Measurements from ENCODE around the gene CLASRP.

CLASRP gene

GRCh38 chr19:45061965-45062364 is 23.1 kb downstream of the CLASRP start:
- H3K79me2 ChIP-seq (ENCODE audit: control insufficient read depth, insufficient read depth, low read length, unreplicated experiment) = no peaks in the 10 kb centered on the region
- peaks cover 6% of the 10 kb centered on the region for H3K4me1 ChIP-seq (ENCODE audit: control insufficient read depth, insufficient read depth, low read length, unreplicated experiment)
- no peaks in the 10 kb centered on the region; the same call in 1 of the 2 replicates for H3K36me3 ChIP-seq (ENCODE audit: insufficient read depth, low read length)
- no peak overlapping the region for H2AFZ ChIP-seq (ENCODE audit: low read length, unreplicated experiment)
- no peak overlapping the region for H3K4me3 ChIP-seq (ENCODE audit: low read depth, low read length)
- no peaks in the 10 kb centered on the region for H3K27me3 ChIP-seq (ENCODE audit: insufficient read depth, low read length)
- no peak overlapping the region for H3K27ac ChIP-seq (ENCODE audit: low read depth, low read length)

- H3K27me3 ChIP-seq (ENCODE audit: insufficient read depth, low read length) = no peaks in the 10 kb centered on the region
- no peaks in the 10 kb centered on the region; the same call in 1 of the 2 replicates for H3K36me3 ChIP-seq (ENCODE audit: insufficient read depth, low read length)
- no peak overlapping the region for H2AFZ ChIP-seq (ENCODE audit: low read length, unreplicated experiment)
- no peak overlapping the region for H3K27ac ChIP-seq (ENCODE audit: low read depth, low read length)
- peaks cover 6% of the 10 kb centered on the region for H3K4me1 ChIP-seq (ENCODE audit: control insufficient read depth, insufficient read depth, low read length, unreplicated experiment)
- H3K79me2 ChIP-seq (ENCODE audit: control insufficient read depth, insufficient read depth, low read length, unreplicated experiment) = no peaks in the 10 kb centered on the region
- no peak overlapping the region for H3K4me3 ChIP-seq (ENCODE audit: low read depth, low read length)
Measured at GRCh38 chr19:45063851-45064801, 25.3 kb downstream of the CLASRP start.

GRCh38 chr19:45066921-45067661 is 28.2 kb downstream of the CLASRP start:
- Histone ChIP-seq H3K27me3 (ENCODE audit: insufficient read depth, low read length) (no peaks in the 10 kb centered on the region), H2AFZ (ENCODE audit: low read length, unreplicated experiment) (no peak overlapping the region), H3K4me3 (ENCODE audit: low read depth, low read length) (no peak overlapping the region), H3K36me3 (ENCODE audit: insufficient read depth, low read length) (no peaks in the 10 kb centered on the region), H3K79me2 (ENCODE audit: control insufficient read depth, insufficient read depth, low read length, unreplicated experiment) (no peaks in the 10 kb centered on the region), H3K27ac (ENCODE audit: low read depth, low read length) (no peak overlapping the region), H3K4me1 (ENCODE audit: control insufficient read depth, insufficient read depth, low read length, unreplicated experiment) (no peaks in the 10 kb centered on the region)

GRCh38 chr19:45068041-45068440 is 29.2 kb downstream of the CLASRP start:
- H3K27ac ChIP-seq (ENCODE audit: low read depth, low read length) = no peak overlapping the region
- H3K4me1 ChIP-seq (ENCODE audit: control insufficient read depth, insufficient read depth, low read length, unreplicated experiment) = no peaks in the 10 kb centered on the region
- H3K36me3 ChIP-seq (ENCODE audit: insufficient read depth, low read length) = no peaks in the 10 kb centered on the region
- H3K4me3 ChIP-seq (ENCODE audit: low read depth, low read length) = no peak overlapping the region
- H3K27me3 ChIP-seq (ENCODE audit: insufficient read depth, low read length) = no peaks in the 10 kb centered on the region
- no peaks in the 10 kb centered on the region for H3K79me2 ChIP-seq (ENCODE audit: control insufficient read depth, insufficient read depth, low read length, unreplicated experiment)
- no peak overlapping the region for H2AFZ ChIP-seq (ENCODE audit: low read length, unreplicated experiment)

- H3K4me3 ChIP-seq (ENCODE audit: low read depth, low read length) = no peak overlapping the region
- no peaks in the 10 kb centered on the region for H3K36me3 ChIP-seq (ENCODE audit: insufficient read depth, low read length)
- H3K27ac ChIP-seq (ENCODE audit: low read depth, low read length) = no peak overlapping the region
- H3K79me2 ChIP-seq (ENCODE audit: control insufficient read depth, insufficient read depth, low read length, unreplicated experiment) = no peaks in the 10 kb centered on the region
- H3K4me1 ChIP-seq (ENCODE audit: control insufficient read depth, insufficient read depth, low read length, unreplicated experiment) = no peaks in the 10 kb centered on the region
- H3K27me3 ChIP-seq (ENCODE audit: insufficient read depth, low read length) = no peaks in the 10 kb centered on the region
- no peak overlapping the region for H2AFZ ChIP-seq (ENCODE audit: low read length, unreplicated experiment)
Measured at GRCh38 chr19:45069056-45069455, 30.2 kb downstream of the CLASRP start.

GRCh38 chr19:45070214-45070613 is 31.4 kb downstream of the CLASRP start:
- no peaks in the 10 kb centered on the region for H3K27me3 ChIP-seq (ENCODE audit: insufficient read depth, low read length)
- no peaks in the 10 kb centered on the region for H3K36me3 ChIP-seq (ENCODE audit: insufficient read depth, low read length)
- no peak overlapping the region for H3K27ac ChIP-seq (ENCODE audit: low read depth, low read length)
- H3K4me1 ChIP-seq (ENCODE audit: control insufficient read depth, insufficient read depth, low read length, unreplicated experiment) = no peaks in the 10 kb centered on the region
- no peak overlapping the region for H3K4me3 ChIP-seq (ENCODE audit: low read depth, low read length)
- no peaks in the 10 kb centered on the region for H3K79me2 ChIP-seq (ENCODE audit: control insufficient read depth, insufficient read depth, low read length, unreplicated experiment)
- no peak overlapping the region for H2AFZ ChIP-seq (ENCODE audit: low read length, unreplicated experiment)

GRCh38 chr19:45070861-45071544 is 32.2 kb downstream of the CLASRP start:
- H3K79me2 ChIP-seq (ENCODE audit: control insufficient read depth, insufficient read depth, low read length, unreplicated experiment) = no peaks in the 10 kb centered on the region
- H3K27ac ChIP-seq (ENCODE audit: low read depth, low read length) = no peak overlapping the region
- no peak overlapping the region for H3K4me3 ChIP-seq (ENCODE audit: low read depth, low read length)
- no peaks in the 10 kb centered on the region for H3K36me3 ChIP-seq (ENCODE audit: insufficient read depth, low read length)
- no peaks in the 10 kb centered on the region for H3K4me1 ChIP-seq (ENCODE audit: control insufficient read depth, insufficient read depth, low read length, unreplicated experiment)
- H2AFZ ChIP-seq (ENCODE audit: low read length, unreplicated experiment) = no peak overlapping the region
- H3K27me3 ChIP-seq (ENCODE audit: insufficient read depth, low read length) = no peaks in the 10 kb centered on the region

- H3K36me3 ChIP-seq (ENCODE audit: insufficient read depth, low read length) = no peaks in the 10 kb centered on the region
- H3K4me3 ChIP-seq (ENCODE audit: low read depth, low read length) = no peak overlapping the region
- peaks cover under 1% of the 10 kb centered on the region for H3K4me1 ChIP-seq (ENCODE audit: control insufficient read depth, insufficient read depth, low read length, unreplicated experiment)
- H3K27me3 ChIP-seq (ENCODE audit: insufficient read depth, low read length) = no peaks in the 10 kb centered on the region
- no peaks in the 10 kb centered on the region for H3K79me2 ChIP-seq (ENCODE audit: control insufficient read depth, insufficient read depth, low read length, unreplicated experiment)
- no peak overlapping the region for H2AFZ ChIP-seq (ENCODE audit: low read length, unreplicated experiment)
- no peak overlapping the region for H3K27ac ChIP-seq (ENCODE audit: low read depth, low read length)
Measured at GRCh38 chr19:45071545-45071938, 32.7 kb downstream of the CLASRP start.

GRCh38 chr19:45071969-45072790 is 33.3 kb downstream of the CLASRP start:
- no peaks in the 10 kb centered on the region for H3K27me3 ChIP-seq (ENCODE audit: insufficient read depth, low read length)
- no peaks in the 10 kb centered on the region for H3K36me3 ChIP-seq (ENCODE audit: insufficient read depth, low read length)
- H3K4me3 ChIP-seq (ENCODE audit: low read depth, low read length) = no peak overlapping the region
- no peak overlapping the region for H3K27ac ChIP-seq (ENCODE audit: low read depth, low read length)
- no peak overlapping the region for H2AFZ ChIP-seq (ENCODE audit: low read length, unreplicated experiment)
- no peaks in the 10 kb centered on the region for H3K79me2 ChIP-seq (ENCODE audit: control insufficient read depth, insufficient read depth, low read length, unreplicated experiment)
- peaks cover 5% of the 10 kb centered on the region for H3K4me1 ChIP-seq (ENCODE audit: control insufficient read depth, insufficient read depth, low read length, unreplicated experiment)

Measured in ACC112 (cell line).